Astrocyte of the spinal cord (primary cell): ENCODE measurements around the gene CACNB4.
"Not testable (repeated sequence)": the region's sequence is repeated elsewhere in the genome, so short reads cannot be mapped to it uniquely, and the experiment has no call there.

Experiments
- DNase-seq: peaks from one replicate; pipeline ENCODE4 v3.0.0; 2011; ENCODE audit warnings: low read depth, low spot score
- H3K4me3 ChIP-seq: 2 replicates; pipeline ENCODE4 v1.5.1; 2011; ENCODE audit warnings: low read depth, mild to moderate bottlenecking, low read length, moderate library complexity
- in situ Hi-C: cut with HindIII; loops from 2 replicates; pipeline ENCODE4 v1.10.0; 2017; ENCODE audit warnings: low sequenced_read_pairs
- TF ChIP-seq, protein P1 (sequence below): IDR thresholded peaks from 2 replicates; pipeline ENCODE4 v1.5.1; 2012; ENCODE audit warnings: low read depth, mild to moderate bottlenecking, low read length, inconsistent platforms

The CACNB4 gene

GRCh38 chr2:151996243-151997003 is 102.4 kb downstream of the CACNB4 start:
- no peak for DNase-seq
- in situ Hi-C loops: no loop called here
- no peak overlapping the region for H3K4me3 ChIP-seq
- TF ChIP-seq, protein P1, sequence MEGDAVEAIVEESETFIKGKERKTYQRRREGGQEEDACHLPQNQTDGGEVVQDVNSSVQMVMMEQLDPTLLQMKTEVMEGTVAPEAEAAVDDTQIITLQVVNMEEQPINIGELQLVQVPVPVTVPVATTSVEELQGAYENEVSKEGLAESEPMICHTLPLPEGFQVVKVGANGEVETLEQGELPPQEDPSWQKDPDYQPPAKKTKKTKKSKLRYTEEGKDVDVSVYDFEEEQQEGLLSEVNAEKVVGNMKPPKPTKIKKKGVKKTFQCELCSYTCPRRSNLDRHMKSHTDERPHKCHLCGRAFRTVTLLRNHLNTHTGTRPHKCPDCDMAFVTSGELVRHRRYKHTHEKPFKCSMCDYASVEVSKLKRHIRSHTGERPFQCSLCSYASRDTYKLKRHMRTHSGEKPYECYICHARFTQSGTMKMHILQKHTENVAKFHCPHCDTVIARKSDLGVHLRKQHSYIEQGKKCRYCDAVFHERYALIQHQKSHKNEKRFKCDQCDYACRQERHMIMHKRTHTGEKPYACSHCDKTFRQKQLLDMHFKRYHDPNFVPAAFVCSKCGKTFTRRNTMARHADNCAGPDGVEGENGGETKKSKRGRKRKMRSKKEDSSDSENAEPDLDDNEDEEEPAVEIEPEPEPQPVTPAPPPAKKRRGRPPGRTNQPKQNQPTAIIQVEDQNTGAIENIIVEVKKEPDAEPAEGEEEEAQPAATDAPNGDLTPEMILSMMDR: no peak

DNA sequence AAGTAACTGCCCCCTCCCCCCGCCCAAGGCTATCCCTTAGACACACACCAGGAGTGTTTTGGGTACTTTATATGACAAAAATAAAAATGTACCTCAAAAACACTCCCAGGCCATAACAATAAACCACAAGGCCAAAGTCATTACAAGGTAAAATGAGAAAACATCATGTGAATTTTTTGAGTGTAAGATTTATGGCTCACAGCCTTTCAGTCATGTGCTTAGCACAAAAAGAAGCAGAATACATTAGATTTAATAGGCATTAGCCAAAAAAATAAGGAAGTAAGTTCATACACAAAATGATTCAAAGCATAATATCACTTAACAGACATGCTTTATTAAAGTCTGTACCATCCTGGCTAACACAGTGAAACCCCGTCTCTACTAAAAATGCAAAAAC is 103.7 kb downstream of the CACNB4 start:
- in situ Hi-C loops: no loop called here
- TF ChIP-seq, protein P1: no peak
- H3K4me3 ChIP-seq: no peak overlapping the region
- no peak for DNase-seq

GRCh38 chr2:151994178-151994577 is 104.7 kb downstream of the CACNB4 start:
- in situ Hi-C loops, H3K4me3 ChIP-seq, DNase-seq: not testable (repeated sequence)

DNA sequence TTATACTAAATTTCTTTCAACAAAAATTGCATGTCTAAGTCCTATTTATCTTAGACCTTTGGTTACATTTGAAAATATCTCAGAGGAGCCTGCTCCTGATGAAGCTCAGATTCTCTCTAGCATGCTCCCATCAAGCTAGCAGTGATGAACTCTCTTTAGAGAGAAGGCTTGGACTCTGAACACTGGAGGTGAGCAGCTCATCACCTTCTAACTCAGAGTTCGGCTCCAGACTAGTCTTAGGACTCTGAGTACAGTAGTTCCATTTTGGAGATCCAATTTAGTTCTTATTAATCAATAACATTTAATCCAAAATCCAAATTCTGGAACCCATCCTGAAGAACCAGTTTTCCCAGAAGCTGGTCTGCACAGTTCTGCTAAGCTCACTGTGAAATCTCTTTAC is 107.8 kb downstream of the CACNB4 start:
- no peak overlapping the region for H3K4me3 ChIP-seq
- DNase-seq: no peak
- TF ChIP-seq, protein P1: no peak
- in situ Hi-C loops: no loop called here

- in situ Hi-C loops: no loop called here
- H3K4me3 ChIP-seq: no peak overlapping the region
- TF ChIP-seq, protein P1: no peak
- no peak for DNase-seq
Observed at GRCh38 chr2:151989378-151989777, 109.5 kb downstream of the CACNB4 start.

DNA sequence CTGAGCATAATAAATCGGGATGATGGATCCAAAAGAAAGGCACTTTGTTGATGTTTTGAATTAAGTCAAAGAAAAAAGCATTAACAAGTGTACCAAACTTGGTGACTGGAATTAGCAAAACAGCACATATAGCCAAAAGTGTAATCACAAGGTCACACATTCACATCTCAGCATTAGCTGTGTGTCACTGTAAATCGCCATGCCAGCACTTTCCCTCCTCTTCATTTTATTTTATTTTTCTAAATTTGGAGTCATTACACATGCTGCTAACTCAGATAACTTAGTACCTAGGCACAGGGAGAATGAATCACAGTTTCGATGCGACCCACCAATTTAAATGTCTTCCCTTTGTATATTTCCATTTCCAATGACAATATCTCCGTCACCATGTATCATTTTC is 111.4 kb downstream of the CACNB4 start:
- no peak overlapping the region for H3K4me3 ChIP-seq
- in situ Hi-C loops: no loop called here
- TF ChIP-seq, protein P1: no peak
- DNase-seq: no peak

- DNase-seq: no peak
- in situ Hi-C loops: no loop called here
- H3K4me3 ChIP-seq: no peak overlapping the region
- TF ChIP-seq, protein P1: no peak
Observed at GRCh38 chr2:151984424-151985083, 114.3 kb downstream of the CACNB4 start.
